Vagina (tissue), 2 donors: Measurements from ENCODE around the gene PTPRN2. TPM values are rescaled to one million over a fixed set of nuclear protein-coding genes. Genes with fewer than 3 reads are reported as not detected.

Source experiments
- DNase-seq, 2 donors: peaks; one replicate each; pipeline ENCODE4 v3.0.0-alpha.2; 2017; ENCODE audit errors: extremely low spot score in 2 of 2
- H3K27ac ChIP-seq: fragments of 200-600 bp; sonication (generic); one replicate; pipeline ENCODE4 v1.5.1; 2019
- H3K27me3 ChIP-seq: fragments of 200-600 bp; sonication (generic); one replicate; pipeline ENCODE4 v1.5.1; 2019
- H3K36me3 ChIP-seq, 2 donors: fragments of 200-600 bp; sonication (generic); one replicate each; pipeline ENCODE4 v1.5.1; 2017 to 2019
- H3K4me1 ChIP-seq: fragments of 200-600 bp; sonication (generic); one replicate; pipeline ENCODE4 v1.5.1; 2019
- H3K4me3 ChIP-seq, 2 donors: fragments of 200-600 bp; sonication (generic); 1 replicate in 1 of 2; 2 replicates in 1 of 2; pipeline ENCODE4 v1.5.1; 2016 to 2019
- H3K9me3 ChIP-seq: fragments of 200-600 bp; sonication (generic); one replicate; pipeline ENCODE4 v1.5.1; 2019
- POLR2A ChIP-seq, 2 donors: fragments of 450-650 bp; IDR thresholded peaks; one replicate each; pipeline ENCODE4 v1.6.1; 2017; ENCODE audit warnings: antibody characterized with exemption in 2 of 2, mild to moderate bottlenecking in 2 of 2, moderate library complexity in 2 of 2
- POLR2AphosphoS5 ChIP-seq, 2 donors: sonication (generic); formaldehyde crosslinking; IDR thresholded peaks; one replicate each; pipeline ENCODE4 v1.9.0; 2017; ENCODE audit warnings: antibody characterized with exemption in 2 of 2, mild to moderate bottlenecking in 2 of 2, low read depth in 1 of 2; ENCODE audit not compliant: insufficient read depth in 1 of 2
- intact Hi-C: fragments of 100-400 bp; cut with DNase I; formaldehyde crosslinking; loops from one replicate; pipeline ENCODE4 v1.15.1; 2023
- total RNA-seq: library from RNA; depleted of rRNA; stranded (reverse); fragments of >200 nt; gene quantifications from one replicate; pipeline ENCODE4 v1.2.3, GENCODE V29; 2016
- TF ChIP-seq, protein P1 (sequence below), 3 experiments: fragments of 450-650 bp in 2 of 3; fragments of 200-600 bp in 1 of 3; sonication (generic) in 1 of 3; IDR thresholded peaks; one replicate each; pipeline ENCODE4 v1.5.1; 2017 to 2019; ENCODE audit warnings: antibody characterized with exemption in 3 of 3, mild to moderate bottlenecking in 2 of 3, moderate library complexity in 2 of 3

PTPRN2 gene
- total RNA-seq, 1 donor from 2014 or later = 7.4 TPM

DNA sequence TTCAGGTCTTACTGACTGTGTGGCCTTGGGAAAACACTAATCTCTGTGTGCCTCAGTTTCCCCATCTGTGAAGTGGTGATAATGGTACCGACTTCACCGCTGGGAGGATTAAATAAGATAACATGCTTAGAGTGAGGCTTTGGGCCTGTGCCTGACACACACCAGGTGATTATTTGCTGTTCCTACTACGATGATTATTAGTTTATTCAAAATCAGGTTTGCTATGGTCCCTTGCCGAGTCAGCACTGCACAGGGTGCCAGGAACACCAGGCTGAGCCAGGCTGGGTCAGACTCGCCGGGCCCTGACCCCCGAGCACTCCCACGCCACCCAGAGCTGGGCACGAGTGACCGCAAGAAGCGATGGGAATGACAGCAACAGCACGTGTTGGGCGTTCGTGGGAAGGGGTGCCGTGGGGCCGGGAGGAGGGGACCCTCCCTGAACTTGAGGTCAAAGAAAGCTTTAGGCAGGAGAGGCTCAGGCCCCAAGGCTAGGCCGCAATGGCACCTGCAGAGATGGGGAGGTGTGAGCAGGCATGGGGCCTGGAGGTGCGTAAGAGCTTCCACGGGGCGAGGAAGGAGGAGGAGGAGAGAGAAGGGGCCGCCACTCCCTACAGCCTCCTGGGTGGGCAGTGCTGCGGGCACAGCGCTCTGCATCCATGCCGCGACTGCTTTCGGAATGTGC is 925.4 kb downstream of the PTPRN2 start:
- Histone ChIP-seq H3K4me3 (no peak overlapping the region), H3K4me1 (no peaks in the 10 kb centered on the region), H3K9me3 (no peaks in the 10 kb centered on the region), H3K27ac (no peak overlapping the region), H3K27me3 (no peaks in the 10 kb centered on the region), H3K36me3 (no peaks in the 10 kb centered on the region)
- intact Hi-C loops = no loop called here
- DNase-seq = no peak
- TF ChIP-seq POLR2AphosphoS5 (IDR thresholded peaks at IDR 0.05; ENCODE audit: insufficient read depth in 1 of 2, low read depth in 1 of 2) = no peak
- TF ChIP-seq, protein P1, sequence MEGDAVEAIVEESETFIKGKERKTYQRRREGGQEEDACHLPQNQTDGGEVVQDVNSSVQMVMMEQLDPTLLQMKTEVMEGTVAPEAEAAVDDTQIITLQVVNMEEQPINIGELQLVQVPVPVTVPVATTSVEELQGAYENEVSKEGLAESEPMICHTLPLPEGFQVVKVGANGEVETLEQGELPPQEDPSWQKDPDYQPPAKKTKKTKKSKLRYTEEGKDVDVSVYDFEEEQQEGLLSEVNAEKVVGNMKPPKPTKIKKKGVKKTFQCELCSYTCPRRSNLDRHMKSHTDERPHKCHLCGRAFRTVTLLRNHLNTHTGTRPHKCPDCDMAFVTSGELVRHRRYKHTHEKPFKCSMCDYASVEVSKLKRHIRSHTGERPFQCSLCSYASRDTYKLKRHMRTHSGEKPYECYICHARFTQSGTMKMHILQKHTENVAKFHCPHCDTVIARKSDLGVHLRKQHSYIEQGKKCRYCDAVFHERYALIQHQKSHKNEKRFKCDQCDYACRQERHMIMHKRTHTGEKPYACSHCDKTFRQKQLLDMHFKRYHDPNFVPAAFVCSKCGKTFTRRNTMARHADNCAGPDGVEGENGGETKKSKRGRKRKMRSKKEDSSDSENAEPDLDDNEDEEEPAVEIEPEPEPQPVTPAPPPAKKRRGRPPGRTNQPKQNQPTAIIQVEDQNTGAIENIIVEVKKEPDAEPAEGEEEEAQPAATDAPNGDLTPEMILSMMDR (IDR thresholded peaks at IDR 0.05) = no peak
- TF ChIP-seq POLR2A (IDR thresholded peaks at IDR 0.05) = no peak

DNA sequence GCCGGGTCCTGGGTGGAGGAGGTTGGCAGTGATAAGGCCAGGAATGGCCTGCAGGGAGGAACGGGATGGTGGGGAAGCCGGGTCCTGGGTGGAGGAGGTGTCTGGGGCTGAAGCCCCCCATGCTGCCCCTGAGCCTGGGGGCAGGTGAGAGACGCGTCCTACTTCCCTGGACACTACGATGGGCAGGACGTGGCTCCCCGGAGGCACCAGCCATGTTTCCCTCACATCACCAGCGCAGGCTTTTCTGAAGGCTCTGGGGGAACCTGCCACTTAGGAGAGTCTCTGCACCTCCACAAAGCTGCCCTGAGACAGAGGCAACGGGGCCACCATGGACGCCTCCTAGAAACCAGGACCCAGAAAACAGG is 926.0 kb downstream of the PTPRN2 start:
- H3K4me1 ChIP-seq = no peaks in the 10 kb centered on the region
- no peaks in the 10 kb centered on the region for H3K36me3 ChIP-seq
- no peak overlapping the region for H3K4me3 ChIP-seq
- no peak overlapping the region for H3K27ac ChIP-seq
- H3K9me3 ChIP-seq = no peaks in the 10 kb centered on the region
- DNase-seq = no peak
- no peaks in the 10 kb centered on the region for H3K27me3 ChIP-seq
- intact Hi-C loops = no loop called here
- TF ChIP-seq POLR2AphosphoS5 (IDR thresholded peaks at IDR 0.05; ENCODE audit: insufficient read depth in 1 of 2, low read depth in 1 of 2) (no peak), POLR2A (IDR thresholded peaks at IDR 0.05) (no peak)
- TF ChIP-seq, protein P1 (IDR thresholded peaks at IDR 0.05) = no peak

DNA sequence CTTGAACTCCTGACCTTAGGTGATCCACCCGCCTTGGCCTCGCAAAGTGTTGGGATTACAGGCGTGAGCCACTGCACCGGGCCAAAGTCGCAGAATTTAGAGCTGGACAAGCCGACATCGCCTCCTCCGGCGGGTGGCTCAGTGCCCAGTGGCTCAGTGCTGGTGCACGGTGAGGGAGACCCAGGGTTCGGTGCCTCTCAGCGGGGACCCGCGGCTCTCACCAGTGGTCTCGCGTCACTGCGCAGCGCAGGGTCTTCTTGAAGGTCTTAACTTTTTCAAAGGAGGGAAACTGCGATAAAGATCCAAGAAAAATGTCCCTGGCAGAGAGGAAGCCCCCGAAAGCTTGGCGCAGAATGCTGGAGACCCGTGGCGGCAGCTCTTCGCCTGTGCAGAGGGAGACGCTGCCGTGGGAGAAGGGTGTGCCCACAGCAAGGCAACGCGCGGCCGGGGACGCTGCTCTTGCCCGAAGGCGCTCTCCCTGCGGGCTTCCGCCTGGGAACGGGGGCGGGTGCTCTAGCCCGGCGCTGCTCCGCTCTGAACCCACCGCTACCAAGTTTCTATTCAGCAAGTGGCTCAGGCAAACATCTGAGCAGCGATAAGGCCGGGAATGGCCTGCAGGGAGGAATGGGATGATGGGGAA is 926.5 kb downstream of the PTPRN2 start:
- H3K36me3 ChIP-seq = no peaks in the 10 kb centered on the region
- H3K4me1 ChIP-seq = no peaks in the 10 kb centered on the region
- H3K4me3 ChIP-seq = no peak overlapping the region
- intact Hi-C loops = no loop called here
- TF ChIP-seq POLR2A (IDR thresholded peaks at IDR 0.05) (no peak), POLR2AphosphoS5 (IDR thresholded peaks at IDR 0.05; ENCODE audit: insufficient read depth in 1 of 2, low read depth in 1 of 2) (no peak)
- TF ChIP-seq, protein P1 (IDR thresholded peaks at IDR 0.05) = no peak
- H3K9me3 ChIP-seq = no peaks in the 10 kb centered on the region
- DNase-seq = no peak
- H3K27ac ChIP-seq = no peak overlapping the region
- no peaks in the 10 kb centered on the region for H3K27me3 ChIP-seq

DNA sequence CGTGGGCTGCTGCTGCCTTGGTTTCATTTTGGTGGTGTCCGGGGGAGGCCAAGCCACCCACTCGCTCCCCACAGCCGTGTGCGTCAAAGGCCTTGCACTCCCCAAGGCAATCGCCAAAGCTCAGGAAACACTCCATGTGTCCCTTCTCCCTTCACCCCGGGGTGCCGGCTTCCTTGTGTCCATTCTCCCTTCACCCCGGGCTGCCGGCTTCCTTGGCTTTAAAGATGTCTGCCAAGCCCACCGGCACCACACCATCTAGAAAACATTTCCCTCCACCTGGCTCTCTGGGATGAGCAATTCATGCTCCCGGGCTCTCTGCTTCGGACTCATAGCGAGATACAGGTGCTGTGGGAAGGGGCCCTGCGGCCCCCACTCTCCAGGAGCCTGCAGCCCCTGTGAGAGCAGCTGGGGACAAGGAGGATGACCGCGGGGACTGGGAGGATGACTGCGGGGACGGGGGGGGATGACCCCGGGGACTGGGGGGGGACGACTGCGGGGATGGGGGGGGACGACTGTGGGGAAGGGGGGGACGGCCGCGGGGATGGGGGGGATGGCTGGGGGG is 928.7 kb downstream of the PTPRN2 start:
- DNase-seq = no peak
- Histone ChIP-seq H3K4me3 (no peak overlapping the region), H3K4me1 (no peaks in the 10 kb centered on the region), H3K9me3 (no peaks in the 10 kb centered on the region), H3K27ac (no peak overlapping the region), H3K36me3 (no peaks in the 10 kb centered on the region), H3K27me3 (no peaks in the 10 kb centered on the region)
- intact Hi-C loops = no loop called here
- TF ChIP-seq POLR2A (IDR thresholded peaks at IDR 0.05) (no peak), POLR2AphosphoS5 (IDR thresholded peaks at IDR 0.05; ENCODE audit: insufficient read depth in 1 of 2, low read depth in 1 of 2) (no peak)
- TF ChIP-seq, protein P1 (IDR thresholded peaks at IDR 0.05) = no peak
